Stomach (tissue), 9 donors: ENCODE results near the gene MBD2. TPM values are rescaled to one million over a fixed set of nuclear protein-coding genes. Genes with fewer than 3 reads are reported as not detected.
A peak's percentile ranks its signal among the peaks of the same experiment; 100 is the strongest.

ENCODE experiments used
- DNase-seq, 2 donors: peaks; one replicate each; pipeline versions ENCODE4 v3.0.0 to v3.0.0-alpha.2; 2013 to 2019
- H3K27ac ChIP-seq, 5 donors: fragments of 200-600 bp in 4 of 5; sonication (generic) in 4 of 5; one replicate each; pipeline ENCODE4 v1.5.1; 2013 to 2019; ENCODE audit warnings: mild to moderate bottlenecking in 1 of 5, moderate library complexity in 1 of 5
- H3K27me3 ChIP-seq, 3 donors: fragments of 200-600 bp; sonication (generic); one replicate each; pipeline ENCODE4 v1.5.1; 2017 to 2019; ENCODE audit warnings: mixed run types in 1 of 3
- H3K36me3 ChIP-seq, 4 donors: fragments of 200-600 bp; sonication (generic); 1 replicate in 3 of 4; 2 replicates in 1 of 4; pipeline ENCODE4 v1.5.1; 2016 to 2019
- H3K4me1 ChIP-seq, 4 donors: fragments of 200-600 bp; sonication (generic); one replicate each; pipeline ENCODE4 v1.5.1; 2016 to 2019
- H3K4me3 ChIP-seq, 4 donors: fragments of 200-600 bp; sonication (generic) in 3 of 4; one replicate each; pipeline ENCODE4 v1.5.1; 2016 to 2019; ENCODE audit warnings: mild to moderate bottlenecking in 1 of 4
- H3K9me3 ChIP-seq, 4 donors: fragments of 200-600 bp; sonication (generic); one replicate each; pipeline ENCODE4 v1.5.1; 2016 to 2019
- EP300 ChIP-seq: sonication (generic); formaldehyde crosslinking; IDR thresholded peaks from one replicate; pipeline ENCODE4 v1.6.1; 2017; ENCODE audit warnings: antibody characterized with exemption
- POLR2A ChIP-seq, 4 donors: fragments of 450-650 bp; IDR thresholded peaks; one replicate each; pipeline ENCODE4 v1.6.1; 2016; ENCODE audit warnings: antibody characterized with exemption in 4 of 4, control low read depth in 2 of 4, mild to moderate bottlenecking in 1 of 4, moderate library complexity in 1 of 4
- POLR2AphosphoS5 ChIP-seq, 3 donors: sonication (generic); formaldehyde crosslinking; IDR thresholded peaks; one replicate each; pipeline ENCODE4 v1.6.1; 2016; ENCODE audit warnings: antibody characterized with exemption in 3 of 3
- WGBS, 5 donors: extraction: QIAGEN DNeasy Blood & Tissue Kit in 3 of 5; methylation state at CpG; one replicate each; pipeline versions ENCODE4 v1.1.5 to v1.1.7; 2013 to 2018; 5-methylcytosine and 5-hydroxymethylcytosine counted together
- intact Hi-C: fragments of 100-400 bp; cut with DNase I; formaldehyde crosslinking; loops from one replicate; pipeline ENCODE4 v1.15.1; 2023; ENCODE audit warnings: low total_unique reads
- polyA plus RNA-seq, 3 donors: library from polyadenylated mRNA; stranded (reverse); fragments of 200-250 nt; gene quantifications; one replicate each; pipeline ENCODE4 v1.2.3, GENCODE V29; 2013
- total RNA-seq, 5 donors: library from RNA; depleted of rRNA; stranded (reverse); fragments of >200 nt; gene quantifications; one replicate each; pipeline versions ENCODE4 v1.1.0 to v1.2.3, GENCODE V29; 2014 to 2016
- TF ChIP-seq, protein P1 (sequence below), 7 experiments: fragments of 450-650 bp in 4 of 7; fragments of 200-600 bp in 3 of 7; sonication (generic) in 3 of 7; IDR thresholded peaks; one replicate each; pipeline ENCODE4 v1.5.1; 2016 to 2019; ENCODE audit warnings: antibody characterized with exemption in 7 of 7, control low read depth in 2 of 7, mild to moderate bottlenecking in 1 of 7
- donor health status: healthy with polysubstance abuse.
- donor health status: Bipolar disorder and iron deficiency.
- donor health status: healthy.

Gene MBD2
- total and polyA plus RNA-seq, 8 donors = 23.3 to 70.5 (median 38.5) TPM

DNA sequence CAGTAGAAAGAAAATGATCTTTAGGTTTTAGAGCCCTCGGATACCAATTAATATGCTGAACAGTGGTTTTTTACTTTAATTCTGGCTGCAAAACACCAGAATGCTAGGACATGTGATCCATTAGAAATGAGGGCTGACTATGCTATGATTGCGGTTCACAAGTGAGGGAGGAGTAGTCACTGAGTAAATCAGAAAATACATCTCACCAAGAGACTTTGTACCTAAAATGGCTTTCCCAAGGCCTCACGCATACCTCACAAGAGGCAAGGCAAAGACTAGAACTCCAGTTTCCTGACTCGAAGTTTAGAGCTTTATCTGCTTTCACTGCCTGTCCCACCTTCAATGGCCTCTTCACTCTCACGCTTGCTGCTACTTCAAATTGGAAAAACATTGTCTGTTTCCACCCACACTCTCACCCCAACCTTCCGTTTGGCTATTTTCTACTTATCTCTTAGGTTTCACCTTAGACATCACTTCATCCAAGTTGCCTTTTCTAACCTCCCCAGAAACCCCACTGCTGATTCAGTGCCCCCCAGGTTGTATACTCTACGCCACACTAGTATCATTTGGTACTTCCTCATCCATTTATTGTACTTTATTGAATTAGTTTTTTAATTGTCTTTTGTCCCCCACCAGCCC, 5.1 kb upstream of the MBD2 start:
- no peak for DNase-seq
- 76 to 85% (median 79%) methylated on average over 7 of the region's 7 CpGs for WGBS, 5 donors
- H3K27me3 ChIP-seq = no peaks in the 10 kb centered on the region
- H3K36me3 ChIP-seq = no peaks in the 10 kb centered on the region
- no peaks in the 10 kb centered on the region for H3K9me3 ChIP-seq
- H3K27ac ChIP-seq = no peak overlapping the region
- peaks cover 0 to 6% (median 2%) of the 10 kb centered on the region in 4 donors for H3K4me1 ChIP-seq
- TF ChIP-seq POLR2A (IDR thresholded peaks at IDR 0.05) = no peak
- TF ChIP-seq POLR2AphosphoS5 (IDR thresholded peaks at IDR 0.05) = no peak
- TF ChIP-seq EP300 = no peak
- TF ChIP-seq, protein P1, sequence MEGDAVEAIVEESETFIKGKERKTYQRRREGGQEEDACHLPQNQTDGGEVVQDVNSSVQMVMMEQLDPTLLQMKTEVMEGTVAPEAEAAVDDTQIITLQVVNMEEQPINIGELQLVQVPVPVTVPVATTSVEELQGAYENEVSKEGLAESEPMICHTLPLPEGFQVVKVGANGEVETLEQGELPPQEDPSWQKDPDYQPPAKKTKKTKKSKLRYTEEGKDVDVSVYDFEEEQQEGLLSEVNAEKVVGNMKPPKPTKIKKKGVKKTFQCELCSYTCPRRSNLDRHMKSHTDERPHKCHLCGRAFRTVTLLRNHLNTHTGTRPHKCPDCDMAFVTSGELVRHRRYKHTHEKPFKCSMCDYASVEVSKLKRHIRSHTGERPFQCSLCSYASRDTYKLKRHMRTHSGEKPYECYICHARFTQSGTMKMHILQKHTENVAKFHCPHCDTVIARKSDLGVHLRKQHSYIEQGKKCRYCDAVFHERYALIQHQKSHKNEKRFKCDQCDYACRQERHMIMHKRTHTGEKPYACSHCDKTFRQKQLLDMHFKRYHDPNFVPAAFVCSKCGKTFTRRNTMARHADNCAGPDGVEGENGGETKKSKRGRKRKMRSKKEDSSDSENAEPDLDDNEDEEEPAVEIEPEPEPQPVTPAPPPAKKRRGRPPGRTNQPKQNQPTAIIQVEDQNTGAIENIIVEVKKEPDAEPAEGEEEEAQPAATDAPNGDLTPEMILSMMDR (IDR thresholded peaks at IDR 0.05) = no peak
- no peak overlapping the region for H3K4me3 ChIP-seq
- intact Hi-C loops = no loop called here

DNA sequence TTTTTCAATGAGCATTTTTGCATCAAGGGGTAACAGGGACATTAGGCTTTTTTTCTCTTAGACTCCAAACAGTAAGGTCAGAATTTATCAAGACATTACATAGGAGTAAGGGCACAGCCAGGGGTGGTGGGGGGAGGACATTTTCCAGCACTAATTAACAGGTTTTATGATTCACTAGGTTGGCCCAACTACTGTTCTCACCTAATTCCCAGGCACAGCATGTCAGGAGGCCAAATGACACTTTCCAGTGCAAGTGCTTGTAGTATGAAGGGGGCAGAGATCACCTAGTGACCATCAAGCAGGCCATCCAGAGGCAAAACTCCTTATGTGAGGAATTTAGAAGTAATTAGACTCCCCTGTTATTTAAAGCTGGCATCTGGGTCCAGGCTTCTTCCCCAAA, 3.9 kb upstream of the MBD2 start:
- Histone ChIP-seq H3K36me3 (no peaks in the 10 kb centered on the region), H3K4me3 (no peak overlapping the region), H3K4me1 (peaks cover 3 to 11% (median 5%) of the 10 kb centered on the region in 4 donors), H3K27ac (no peak overlapping the region), H3K9me3 (no peaks in the 10 kb centered on the region), H3K27me3 (no peaks in the 10 kb centered on the region)
- DNase-seq = no peak
- TF ChIP-seq, protein P1 (IDR thresholded peaks at IDR 0.05) = no peak
- TF ChIP-seq POLR2A (IDR thresholded peaks at IDR 0.05) (no peak), POLR2AphosphoS5 (IDR thresholded peaks at IDR 0.05) (no peak), EP300 (no peak)
- intact Hi-C loops = no loop called here

DNA sequence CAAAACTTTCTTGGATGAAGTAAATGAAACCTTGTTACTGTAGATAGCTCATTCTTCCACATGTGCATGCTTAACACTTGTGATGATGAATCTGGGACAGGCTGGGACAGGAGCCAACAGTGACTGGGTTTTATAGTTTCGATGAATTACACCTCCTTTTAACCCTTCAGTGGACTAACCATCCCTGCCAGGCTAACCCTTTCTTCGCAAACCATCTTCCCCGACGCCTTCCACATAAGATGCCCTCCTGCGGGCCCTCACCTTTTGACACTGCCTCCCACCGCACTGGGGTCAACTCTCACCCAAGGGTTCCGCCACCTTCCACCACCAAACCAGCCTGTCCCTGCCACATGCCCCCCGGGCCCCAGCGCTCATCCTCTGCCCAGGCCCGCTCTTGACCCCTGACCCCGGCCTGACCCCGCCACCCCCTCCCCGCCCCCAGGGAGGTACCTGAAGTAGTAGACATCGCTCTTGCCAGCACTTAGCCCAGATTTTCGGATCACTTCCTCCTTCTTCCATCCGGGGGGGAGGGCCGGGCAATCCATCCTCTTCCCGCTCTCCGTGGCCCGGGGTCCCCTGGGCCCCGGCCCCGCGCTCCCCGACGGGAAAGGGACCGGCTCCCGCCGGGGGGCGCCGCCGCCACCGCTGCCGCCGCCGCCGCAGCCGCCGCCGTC, 764 bp downstream of the MBD2 start:
- 1 to 2% (median 1%) methylated on average over 19 to 38 of the region's 39 CpGs for WGBS, 5 donors
- Histone ChIP-seq H3K27me3 (no peaks in the 10 kb centered on the region), H3K9me3 (no peaks in the 10 kb centered on the region), H3K36me3 (no peaks in the 10 kb centered on the region), H3K4me3 (peak overlapping the region; percentile 76 to 86 (median 82)), H3K4me1 (peaks cover 27 to 57% (median 44%) of the 10 kb centered on the region in 4 donors), H3K27ac (peak overlapping the region; percentile 75 to 97 (median 89))
- intact Hi-C loops = no loop called here
- peak in 1 of 3 donors; percentile 49 for TF ChIP-seq POLR2AphosphoS5 (IDR thresholded peaks at IDR 0.05)
- no peak for TF ChIP-seq EP300
- DNase-seq = peak; percentile 69 to 92

DNA sequence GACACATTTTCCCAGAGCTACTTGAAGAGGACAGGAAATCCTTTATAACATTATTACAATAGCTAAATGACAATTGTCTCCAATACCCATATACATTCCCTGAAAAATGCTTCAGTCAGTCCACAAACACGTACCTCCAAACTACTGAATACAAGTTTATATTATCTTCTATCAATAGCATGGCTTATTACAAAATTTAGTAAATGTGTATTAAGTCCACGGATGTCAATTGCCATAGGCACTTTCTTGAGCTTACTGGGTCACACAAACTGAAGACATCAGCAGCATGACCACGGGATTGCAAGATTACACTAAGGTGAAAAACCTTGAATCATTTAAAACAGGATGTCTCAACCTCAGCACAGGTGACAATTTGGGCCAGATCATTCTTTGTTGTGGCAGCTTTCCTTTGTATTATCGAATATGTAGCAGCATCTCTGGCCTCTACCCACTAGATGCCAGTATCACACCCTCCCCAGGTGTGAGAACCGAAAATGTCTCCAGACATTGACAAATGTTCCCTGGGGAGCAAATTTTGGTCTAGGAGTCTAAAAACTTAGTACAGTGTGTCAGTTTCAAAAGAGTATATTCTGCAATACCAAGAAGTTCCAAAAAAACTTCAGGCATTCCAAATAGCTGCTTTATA, 1.4 kb downstream of the MBD2 start:
- no peak for TF ChIP-seq POLR2A (IDR thresholded peaks at IDR 0.05)
- TF ChIP-seq POLR2AphosphoS5 (IDR thresholded peaks at IDR 0.05) = no peak
- TF ChIP-seq EP300 = no peak
- TF ChIP-seq, protein P1 (IDR thresholded peaks at IDR 0.05) = no peak
- peak in 1 of 2 donors; percentile 59 for DNase-seq
- H3K27ac ChIP-seq = peak overlapping the region in 4 of 5 donors; percentile 75 to 96 (median 86)
- no peaks in the 10 kb centered on the region for H3K27me3 ChIP-seq
- H3K36me3 ChIP-seq = no peaks in the 10 kb centered on the region
- H3K9me3 ChIP-seq = no peaks in the 10 kb centered on the region
- intact Hi-C loops = no loop called here
- H3K4me1 ChIP-seq = peaks cover 27 to 63% (median 49%) of the 10 kb centered on the region in 4 donors
- H3K4me3 ChIP-seq = peak overlapping the region; percentile 76 to 86 (median 82)
- WGBS, 5 donors = 8 to 14% (median 10%) methylated on average over 5 of the region's 5 CpGs
